NCI-H1436 (cell line): Measurements from ENCODE around the gene DNAH8.

Experiments
- DNase-seq: peaks from one replicate; lab custom pipeline; 2025; lab: John Stamatoyannopoulos, UW

The DNAH8 gene

GRCh38 chr6:38973178-38974057 is 258.3 kb downstream of the DNAH8 start:
- DNase-seq: peak; percentile 27

GRCh38 chr6:38974389-38975151 is 259.5 kb downstream of the DNAH8 start:
- DNase-seq: no peak

GRCh38 chr6:38975621-38976049 is 260.5 kb downstream of the DNAH8 start:
- no peak for DNase-seq

- DNase-seq: no peak
These were observed 260.9 kb downstream of the DNAH8 start for GRCh38 chr6:38976051-38976450.

GRCh38 chr6:38976801-38977500 is 261.8 kb downstream of the DNAH8 start:
- no peak for DNase-seq

- no peak for DNase-seq
These were observed 263.1 kb downstream of the DNAH8 start for GRCh38 chr6:38978139-38978704.

- DNase-seq: no peak
These were observed 267.4 kb downstream of the DNAH8 start for GRCh38 chr6:38982470-38982869.

- DNase-seq: no peak
These were observed 269.6 kb downstream of the DNAH8 start for GRCh38 chr6:38984723-38985122.

GRCh38 chr6:38985839-38986238 is 270.7 kb downstream of the DNAH8 start:
- DNase-seq: no peak

GRCh38 chr6:38987503-38987902 is 272.4 kb downstream of the DNAH8 start:
- DNase-seq: no peak

- DNase-seq: no peak
These were observed 273.8 kb downstream of the DNAH8 start for GRCh38 chr6:38988736-38989449.

- DNase-seq: no peak
These were observed 275.4 kb downstream of the DNAH8 start for GRCh38 chr6:38990475-38990874.

- DNase-seq: no peak
These were observed 281.6 kb downstream of the DNAH8 start for GRCh38 chr6:38996676-38997075.

GRCh38 chr6:38997128-38997761 is 282.1 kb downstream of the DNAH8 start:
- DNase-seq: peak; percentile 40

GRCh38 chr6:39003072-39003471 is 288.0 kb downstream of the DNAH8 start:
- no peak for DNase-seq

GRCh38 chr6:39003492-39003891 is 288.4 kb downstream of the DNAH8 start:
- no peak for DNase-seq

- DNase-seq: no peak
These were observed 289.7 kb downstream of the DNAH8 start for GRCh38 chr6:39004801-39005200.

GRCh38 chr6:39005774-39006173 is 290.7 kb downstream of the DNAH8 start:
- no peak for DNase-seq

- DNase-seq: no peak
These were observed 292.5 kb downstream of the DNAH8 start for GRCh38 chr6:39007575-39007974.

GRCh38 chr6:39008737-39009136 is 293.6 kb downstream of the DNAH8 start:
- no peak for DNase-seq

- DNase-seq: no peak
These were observed 294.4 kb downstream of the DNAH8 start for GRCh38 chr6:39009476-39009875.
